Measurements from ENCODE around the gene IER2. TPM values are rescaled to one million over a fixed set of nuclear protein-coding genes. Genes with fewer than 3 reads are reported as not detected.
"Not testable (repeated sequence)": the region's sequence is repeated elsewhere in the genome, so short reads cannot be mapped to it uniquely, and the experiment has no call there.

Gene IER2
- total and polyA plus RNA-seq, 2 experiments from 2014 or later, result 101 to 325 TPM

DNA sequence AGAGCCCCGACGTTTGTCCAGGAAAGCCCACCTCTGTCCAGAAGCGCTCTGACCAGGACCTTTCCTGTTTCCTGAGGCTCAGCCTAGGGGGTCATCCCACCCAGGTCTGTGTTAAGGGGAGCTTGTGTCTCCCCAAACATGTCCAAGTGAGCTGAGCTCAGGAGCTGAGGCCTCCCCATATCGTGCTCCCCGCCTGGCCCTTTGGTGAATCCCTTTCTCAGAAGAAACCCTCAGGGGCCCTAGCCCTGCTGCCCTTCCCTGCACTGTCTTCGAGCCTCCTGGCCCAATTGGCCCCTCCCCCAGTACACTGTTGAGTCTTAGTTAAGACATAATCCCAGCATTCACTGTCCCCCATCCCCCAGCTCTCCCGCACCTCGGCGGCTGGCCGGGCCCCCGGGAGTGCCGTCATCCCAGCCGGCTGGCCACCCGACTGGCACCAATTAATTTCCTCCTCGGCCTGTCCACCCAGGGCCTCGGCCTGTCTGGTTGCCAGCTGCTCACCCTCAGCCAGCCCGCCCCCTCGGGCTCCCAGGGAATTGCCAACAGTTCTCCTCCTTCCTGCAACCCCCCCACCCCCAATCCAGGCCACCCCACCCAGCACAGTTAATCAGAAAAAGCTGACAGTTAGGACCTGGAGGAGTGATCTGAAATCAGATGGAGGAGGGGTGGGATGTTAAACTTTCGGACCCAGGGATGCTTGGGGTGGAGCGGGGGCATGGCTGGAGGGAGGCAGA is 13.6 kb downstream of the IER2 start:
- 3% methylated on average over 13 of the region's 20 CpGs for WGBS (ENCODE audit: low lambda C conversion rate, missing lambda C conversion rate)
- H3K4me1 ChIP-seq (ENCODE audit: insufficient read depth), result peaks cover 55% of the 10 kb centered on the region
- peak overlapping the region; percentile 8 for H3K4me3 ChIP-seq

GRCh38 chr19:13164343-13165161 is 14.3 kb downstream of the IER2 start:
- Histone ChIP-seq H3K4me2 (peak overlapping the region; percentile 78), H3K4me3 (no peak overlapping the region), H2AFZ (no peak overlapping the region), H4K20me1 (ENCODE audit: insufficient read depth, poor library complexity, severe bottlenecking) (no peaks in the 10 kb centered on the region), H3K9me3 (ENCODE audit: low read depth) (no peaks in the 10 kb centered on the region), H3K27ac (peak overlapping the region; percentile 100), H3K4me1 (ENCODE audit: insufficient read depth) (peaks cover 62% of the 10 kb centered on the region), H3K36me3 (replicated peaks; ENCODE audit: insufficient read depth, low read depth) (no peaks in the 10 kb centered on the region), H3K27me3 (no peaks in the 10 kb centered on the region), H3K79me2 (peaks cover 12% of the 10 kb centered on the region), H3K9me2 (replicated peaks; ENCODE audit: insufficient read depth) (no peaks in the 10 kb centered on the region)
- no peak for TF ChIP-seq EZH2phosphoT487 (IDR thresholded peaks at IDR 0.05; ENCODE audit: low read depth, severe bottlenecking, unreplicated experiment)
- TF ChIP-seq CTCF (IDR thresholded peaks at IDR 0.05; ENCODE audit: poor library complexity), result no peak
- no peak for TF ChIP-seq EZH2 (IDR thresholded peaks at IDR 0.05; ENCODE audit: borderline replicate concordance)
- peak; percentile 90 for DNase-seq (ENCODE audit: low spot score)
- WGBS (ENCODE audit: low lambda C conversion rate, missing lambda C conversion rate), result 12% methylated on average over 16 of the region's 19 CpGs

More for the DNA sequence above, 13.6 kb downstream of the IER2 start:
- no peaks in the 10 kb centered on the region for H3K9me3 ChIP-seq (ENCODE audit: low read depth)
- H3K36me3 ChIP-seq (replicated peaks; ENCODE audit: insufficient read depth, low read depth), result no peaks in the 10 kb centered on the region
- TF ChIP-seq EZH2phosphoT487 (IDR thresholded peaks at IDR 0.05; ENCODE audit: low read depth, severe bottlenecking, unreplicated experiment) (no peak), EZH2 (IDR thresholded peaks at IDR 0.05; ENCODE audit: borderline replicate concordance) (no peak), CTCF (IDR thresholded peaks at IDR 0.05; ENCODE audit: poor library complexity) (no peak)
- peaks cover 5% of the 10 kb centered on the region for H3K79me2 ChIP-seq
- H3K9me2 ChIP-seq (replicated peaks; ENCODE audit: insufficient read depth), result no peaks in the 10 kb centered on the region
- H3K27ac ChIP-seq, result peak overlapping the region; percentile 100
- peak; percentile 93 for DNase-seq (ENCODE audit: low spot score)
- no peak overlapping the region for H2AFZ ChIP-seq
- H4K20me1 ChIP-seq (ENCODE audit: insufficient read depth, poor library complexity, severe bottlenecking), result no peaks in the 10 kb centered on the region
- H3K4me2 ChIP-seq, result peak overlapping the region; percentile 78
- no peaks in the 10 kb centered on the region for H3K27me3 ChIP-seq

DNA sequence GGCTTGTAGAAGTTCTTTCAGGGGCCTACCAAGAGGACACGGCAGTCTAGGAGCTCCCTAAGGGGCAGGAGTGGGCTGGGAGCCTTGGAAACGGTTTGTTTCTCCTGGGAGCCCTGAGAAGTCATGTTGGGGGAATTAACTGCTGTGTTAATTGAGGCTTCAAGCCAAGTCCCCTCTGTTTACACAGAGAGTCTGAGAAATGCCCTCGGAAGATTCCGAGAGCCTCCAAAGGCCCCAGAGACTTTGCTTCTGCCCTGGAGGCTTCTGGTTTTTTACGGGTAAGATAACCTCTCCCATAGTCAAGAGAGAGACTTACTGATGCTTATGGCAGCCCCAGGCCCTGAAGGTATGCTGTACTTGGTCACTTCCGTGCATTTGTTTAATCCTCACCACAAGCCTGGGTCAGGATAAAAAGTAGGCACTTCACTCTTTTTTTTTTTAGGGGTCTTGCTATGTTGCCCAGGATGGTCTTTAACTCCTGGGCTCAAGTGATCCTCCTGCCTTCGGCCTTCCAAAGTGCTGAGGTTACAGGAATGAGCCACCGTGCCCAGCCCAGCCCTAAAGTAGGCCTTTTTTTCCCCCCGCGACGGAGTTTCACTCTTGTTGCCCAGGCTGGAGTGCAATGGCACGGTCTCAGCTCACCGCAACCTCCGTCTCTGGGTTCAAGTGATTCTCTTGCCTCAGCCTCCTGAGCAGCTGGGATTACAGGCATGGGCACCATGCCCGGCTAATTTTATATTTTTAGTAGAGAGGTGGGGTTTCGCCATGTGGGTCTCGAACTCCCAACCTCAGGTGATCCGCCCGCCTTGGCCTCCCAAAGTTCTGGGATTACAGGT is 15.2 kb downstream of the IER2 start:
- Histone ChIP-seq H3K36me3 (replicated peaks; ENCODE audit: insufficient read depth, low read depth) (no peaks in the 10 kb centered on the region), H3K27me3 (no peaks in the 10 kb centered on the region), H2AFZ (no peak overlapping the region), H3K4me1 (ENCODE audit: insufficient read depth) (peaks cover 65% of the 10 kb centered on the region), H3K9me3 (ENCODE audit: low read depth) (no peaks in the 10 kb centered on the region), H3K27ac (peak overlapping the region; percentile 100), H3K79me2 (peaks cover 12% of the 10 kb centered on the region), H4K20me1 (ENCODE audit: insufficient read depth, poor library complexity, severe bottlenecking) (no peaks in the 10 kb centered on the region), H3K4me2 (peak overlapping the region; percentile 78), H3K4me3 (no peak overlapping the region), H3K9me2 (replicated peaks; ENCODE audit: insufficient read depth) (no peaks in the 10 kb centered on the region)
- 70% methylated on average over 19 of the region's 19 CpGs for WGBS (ENCODE audit: low lambda C conversion rate, missing lambda C conversion rate)
- no peak for TF ChIP-seq EZH2 (IDR thresholded peaks at IDR 0.05; ENCODE audit: borderline replicate concordance)
- no peak for TF ChIP-seq CTCF (IDR thresholded peaks at IDR 0.05; ENCODE audit: poor library complexity)
- peak; percentile 39 for DNase-seq (ENCODE audit: low spot score)

- WGBS (ENCODE audit: low lambda C conversion rate, missing lambda C conversion rate), result 98% methylated on average over 3 of the region's 3 CpGs
Measured at GRCh38 chr19:13166151-13166550, 15.9 kb downstream of the IER2 start.

More at GRCh38 chr19:13166151-13166550, 15.9 kb downstream of the IER2 start:
- H3K9me2 ChIP-seq (replicated peaks; ENCODE audit: insufficient read depth); H4K20me1 ChIP-seq (ENCODE audit: insufficient read depth, poor library complexity, severe bottlenecking); H2AFZ ChIP-seq; H3K4me2 ChIP-seq; DNase-seq (ENCODE audit: low spot score); H3K36me3 ChIP-seq (replicated peaks; ENCODE audit: insufficient read depth, low read depth); H3K27me3 ChIP-seq; H3K4me3 ChIP-seq; H3K9me3 ChIP-seq (ENCODE audit: low read depth): not testable (repeated sequence)
- Histone ChIP-seq H3K4me1 (ENCODE audit: insufficient read depth) (peaks cover 65% of the 10 kb centered on the region), H3K27ac (peak overlapping the region; percentile 100), H3K79me2 (peaks cover 15% of the 10 kb centered on the region)
